ENCODE measurements around the gene ZSCAN5B.
"Not testable (repeated sequence)": the region's sequence is repeated elsewhere in the genome, so short reads cannot be mapped to it uniquely, and the experiment has no call there.

The ZSCAN5B gene, protein sequence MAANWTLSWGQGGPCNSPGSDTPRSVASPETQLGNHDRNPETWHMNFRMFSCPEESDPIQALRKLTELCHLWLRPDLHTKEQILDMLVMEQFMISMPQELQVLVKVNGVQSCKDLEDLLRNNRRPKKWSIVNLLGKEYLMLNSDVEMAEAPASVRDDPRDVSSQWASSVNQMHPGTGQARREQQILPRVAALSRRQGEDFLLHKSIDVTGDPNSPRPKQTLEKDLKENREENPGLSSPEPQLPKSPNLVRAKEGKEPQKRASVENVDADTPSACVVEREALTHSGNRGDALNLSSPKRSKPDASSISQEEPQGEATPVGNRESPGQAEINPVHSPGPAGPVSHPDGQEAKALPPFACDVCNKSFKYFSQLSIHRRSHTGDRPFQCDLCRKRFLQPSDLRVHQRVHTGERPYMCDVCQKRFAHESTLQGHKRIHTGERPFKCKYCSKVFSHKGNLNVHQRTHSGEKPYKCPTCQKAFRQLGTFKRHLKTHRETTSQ

DNA sequence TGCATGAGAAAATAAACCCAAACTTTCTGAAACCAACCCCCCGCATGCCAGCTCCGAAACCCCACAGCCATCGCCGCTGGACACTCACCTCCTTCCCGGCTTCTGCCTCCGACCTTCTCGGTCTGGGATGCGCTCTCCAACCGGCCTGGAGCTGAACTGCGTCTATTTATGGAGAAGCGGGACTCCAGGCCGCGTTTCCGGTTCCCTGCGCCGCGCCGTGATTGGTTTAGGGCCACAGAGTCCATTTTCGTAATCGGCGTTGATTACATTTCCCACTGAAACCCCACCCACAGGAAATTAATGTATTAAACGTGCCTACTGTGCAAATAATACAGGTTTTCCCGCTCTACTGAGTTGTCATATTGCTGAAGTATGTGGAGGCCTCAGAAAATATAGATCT is at the start of gene ZSCAN5B:
ZSCAN5B (minus strand) TSS at position 138 of the 400 bp plus-strand sequence. CDS start 4,731 bp downstream, outside the sequence.
- in situ Hi-C loops (cut with MboI; ENCODE audit: low sequenced_read_pairs): not testable (repeated sequence)

DNA sequence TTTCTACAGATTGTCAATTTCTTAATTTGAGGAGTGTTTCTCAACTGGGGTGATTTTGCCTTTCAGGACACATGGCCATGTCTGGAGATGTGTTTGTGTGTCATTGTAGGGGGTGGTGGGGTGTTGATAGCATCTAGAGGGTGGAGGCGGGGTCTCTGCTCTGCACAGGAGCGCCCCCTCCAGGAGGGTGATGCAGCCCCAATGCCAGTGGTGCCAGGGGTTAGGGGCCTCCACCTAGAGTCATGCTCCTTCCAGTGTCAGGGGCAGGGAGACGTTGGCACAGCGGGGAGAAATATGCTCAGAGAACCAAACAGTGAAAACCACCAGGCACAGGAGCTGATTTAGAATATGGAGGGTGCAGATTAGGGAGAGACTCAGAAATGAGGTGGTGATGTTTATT is 48.2 kb upstream of the ZSCAN5B start:
- in situ Hi-C loops (cut with MboI; ENCODE audit: low sequenced_read_pairs): not testable (repeated sequence)

DNA sequence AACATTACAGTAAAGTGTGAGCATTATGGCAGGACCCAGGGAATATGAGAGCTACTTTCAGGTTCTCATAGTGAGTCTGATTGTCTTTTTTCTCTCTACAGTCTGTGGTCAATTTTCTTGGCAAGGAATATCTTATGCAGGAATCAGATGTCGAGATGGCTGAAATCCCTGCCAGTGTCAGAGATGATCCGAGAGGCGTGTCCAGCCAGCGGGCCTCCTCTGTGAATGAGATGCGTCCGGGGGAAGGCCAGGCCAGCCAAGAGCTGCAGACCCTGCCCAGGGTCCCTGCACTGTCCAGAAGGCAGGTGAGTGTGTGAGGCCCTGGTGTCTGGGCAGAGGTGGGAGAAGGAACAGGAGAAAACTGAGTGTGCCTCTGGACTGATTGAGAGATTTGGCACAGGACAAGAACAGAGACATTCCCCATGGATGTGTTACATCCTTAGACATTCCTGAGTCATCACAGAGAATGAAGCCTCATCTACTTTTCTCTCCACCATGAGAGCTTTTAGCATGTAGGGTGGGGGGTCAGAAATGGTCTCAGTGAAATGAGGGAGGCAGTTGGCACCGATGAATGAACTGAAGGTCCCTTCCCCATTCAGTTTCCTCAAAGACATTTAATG is 47.6 kb upstream of the ZSCAN5B start:
- in situ Hi-C loops (cut with MboI; ENCODE audit: low sequenced_read_pairs): no loop called here

DNA sequence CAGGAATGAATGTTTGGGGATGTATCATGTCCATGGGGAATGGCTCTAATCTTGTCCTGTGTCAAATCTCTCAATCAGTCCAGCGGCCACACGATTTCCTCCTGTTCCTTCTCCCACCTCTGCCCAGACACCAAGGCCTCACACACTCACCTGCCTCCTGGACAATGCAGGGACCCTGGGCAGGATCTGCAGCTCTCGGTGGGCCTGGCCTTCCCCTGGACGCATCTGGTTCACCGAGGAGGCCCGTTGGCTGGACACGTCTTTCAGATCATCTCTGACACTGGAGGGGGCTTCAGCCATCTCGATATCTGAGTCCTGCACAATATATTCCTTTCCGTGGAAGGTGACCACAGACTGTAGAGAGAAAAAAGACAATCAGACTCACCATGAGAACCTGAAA is 25.9 kb upstream of the ZSCAN5B start:
- in situ Hi-C loops (cut with MboI; ENCODE audit: low sequenced_read_pairs): no loop called here

DNA sequence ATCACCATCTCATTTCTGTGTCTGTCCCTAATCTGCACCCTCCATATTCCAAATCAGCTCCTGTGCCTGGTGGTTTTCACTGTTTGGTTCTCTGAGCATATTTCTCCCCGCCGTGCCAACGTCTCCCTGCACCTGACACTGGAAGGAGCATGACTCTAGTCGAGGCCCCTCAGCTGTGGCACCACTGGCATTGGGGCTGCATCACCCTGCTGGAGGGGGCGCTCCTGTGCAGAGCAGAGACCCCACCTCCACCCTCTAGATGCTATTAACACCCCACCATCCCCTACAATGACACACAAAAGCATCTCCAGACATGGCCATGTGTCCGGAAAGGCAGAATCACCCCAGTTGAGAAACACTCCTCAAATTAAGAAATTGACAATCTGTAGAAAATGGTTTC is 25.3 kb upstream of the ZSCAN5B start:
- in situ Hi-C loops (cut with MboI; ENCODE audit: low sequenced_read_pairs): no loop called here

DNA sequence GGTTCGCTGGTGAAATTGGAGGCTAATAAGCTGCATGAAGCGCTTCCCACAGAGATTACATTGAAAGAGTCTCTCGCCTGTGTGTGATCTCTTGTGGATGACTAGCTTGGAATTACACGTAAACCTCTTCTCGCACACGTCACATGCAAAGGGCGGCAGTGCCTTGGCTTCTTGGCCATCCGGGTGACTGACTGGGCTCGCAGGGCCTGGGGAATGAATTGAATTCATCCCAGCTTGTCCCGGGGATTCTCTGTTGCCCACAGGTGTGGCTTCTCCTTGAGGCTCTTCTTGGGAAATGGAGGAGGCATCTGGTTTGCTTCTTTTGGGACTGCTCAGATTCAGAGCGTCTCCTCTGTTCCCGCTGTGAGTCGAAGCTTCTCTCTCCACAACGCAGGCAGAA is 24.3 kb upstream of the ZSCAN5B start:
- in situ Hi-C loops (cut with MboI; ENCODE audit: low sequenced_read_pairs): no loop called here

DNA sequence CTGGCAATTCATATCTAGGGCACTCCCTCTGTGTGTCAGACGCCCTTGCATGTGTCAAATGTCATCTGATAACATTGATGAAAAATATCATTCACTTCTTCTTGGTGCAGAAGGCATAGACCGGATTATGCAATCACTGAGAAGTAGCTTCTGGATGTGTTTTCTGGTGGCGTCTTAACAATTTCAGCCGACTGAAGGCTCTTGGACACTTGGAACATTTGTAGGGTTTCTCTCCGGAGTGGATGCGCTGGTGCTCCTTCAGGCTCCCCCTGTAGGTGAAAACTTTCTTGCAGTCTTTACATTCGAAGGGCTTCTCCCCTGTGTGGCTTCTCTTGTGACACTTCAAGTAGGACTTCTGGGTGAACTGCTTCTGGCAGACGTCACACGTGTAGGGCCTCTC is 23.9 kb upstream of the ZSCAN5B start:
- in situ Hi-C loops (cut with MboI; ENCODE audit: low sequenced_read_pairs): not testable (repeated sequence)

DNA sequence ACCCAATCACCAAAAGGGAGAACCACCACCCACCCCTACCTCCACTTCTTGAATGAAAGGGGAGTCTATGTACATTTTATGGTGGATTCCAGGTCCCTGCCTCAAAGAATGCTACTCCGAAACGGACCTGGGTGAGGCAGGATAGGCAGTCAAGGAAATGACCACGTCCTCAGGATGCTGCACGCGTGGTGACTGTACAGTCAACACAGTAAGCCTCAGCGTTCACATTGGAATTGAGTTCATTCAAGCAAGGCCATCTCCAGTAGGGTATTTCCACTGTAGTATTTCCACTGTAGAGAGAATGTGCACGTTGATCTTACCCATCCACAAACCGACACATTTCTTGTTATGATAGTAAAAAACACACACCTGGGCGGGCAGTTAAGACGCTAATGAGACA is 21.4 kb upstream of the ZSCAN5B start:
- in situ Hi-C loops (cut with MboI; ENCODE audit: low sequenced_read_pairs): no loop called here

DNA sequence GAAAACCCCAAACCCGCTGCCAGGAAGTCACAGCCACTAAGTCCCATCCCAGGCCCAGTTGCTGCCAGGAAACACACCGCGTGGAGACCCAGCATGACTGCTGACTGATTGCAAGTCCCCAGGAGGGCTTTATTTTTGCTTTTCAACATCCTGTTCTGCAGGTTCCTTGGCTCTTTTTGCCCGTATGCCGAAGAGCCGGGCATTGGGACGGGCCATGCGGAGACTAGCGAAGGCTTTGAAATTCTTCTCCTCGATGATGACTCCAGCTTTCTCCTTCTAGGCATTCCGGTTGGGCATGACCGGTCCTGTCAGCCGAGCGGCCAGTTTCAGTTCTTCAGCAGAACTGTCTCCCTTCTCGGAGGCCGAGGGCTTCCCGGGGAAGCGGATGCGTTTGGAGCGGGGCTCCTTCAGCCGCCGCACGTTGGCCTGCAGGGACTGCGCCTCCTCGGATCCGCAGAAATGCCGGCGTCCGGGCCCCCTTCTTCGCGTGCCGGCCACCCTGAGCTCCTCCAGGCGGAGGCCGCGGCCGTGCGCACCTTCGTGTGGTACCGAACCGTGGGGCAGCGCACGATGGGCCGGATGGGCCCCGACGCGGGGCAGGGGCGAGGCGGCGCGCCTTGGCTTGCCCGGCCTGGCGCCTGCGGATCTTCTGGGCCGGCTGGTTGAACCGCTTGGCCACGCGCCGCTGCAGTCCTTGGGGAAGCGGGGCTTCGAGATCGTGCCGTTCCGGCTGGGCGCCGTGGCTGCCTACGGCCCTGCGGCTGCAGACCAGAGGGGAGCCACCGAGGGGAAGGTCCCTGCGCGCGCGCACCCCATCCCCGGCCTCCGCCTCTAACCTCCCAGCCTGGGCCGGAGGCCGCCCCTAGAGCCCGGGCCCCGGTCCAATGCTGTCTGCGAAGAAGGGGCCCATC is 19.7 kb upstream of the ZSCAN5B start:
- in situ Hi-C loops (cut with MboI; ENCODE audit: low sequenced_read_pairs): no loop called here

DNA sequence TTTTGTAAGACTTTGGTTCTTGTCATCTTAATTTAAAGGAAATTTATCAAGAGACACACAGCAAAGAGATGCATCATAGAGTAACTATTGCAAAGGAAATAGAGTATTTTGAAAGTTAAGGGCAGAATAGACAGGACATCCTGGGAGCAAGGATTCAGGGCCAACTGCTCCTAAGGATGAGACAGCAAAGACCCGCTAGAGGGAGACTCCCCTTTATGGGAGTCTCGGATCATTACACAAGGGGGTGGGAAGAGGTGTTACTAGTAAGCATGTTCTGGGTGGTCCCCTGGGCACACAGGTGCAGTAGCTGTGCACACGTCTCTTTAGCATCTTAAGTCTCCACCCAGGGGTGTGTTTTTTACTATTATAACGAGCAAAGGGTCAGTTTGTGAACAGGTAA is 14.1 kb upstream of the ZSCAN5B start:
- in situ Hi-C loops (cut with MboI; ENCODE audit: low sequenced_read_pairs): no loop called here

DNA sequence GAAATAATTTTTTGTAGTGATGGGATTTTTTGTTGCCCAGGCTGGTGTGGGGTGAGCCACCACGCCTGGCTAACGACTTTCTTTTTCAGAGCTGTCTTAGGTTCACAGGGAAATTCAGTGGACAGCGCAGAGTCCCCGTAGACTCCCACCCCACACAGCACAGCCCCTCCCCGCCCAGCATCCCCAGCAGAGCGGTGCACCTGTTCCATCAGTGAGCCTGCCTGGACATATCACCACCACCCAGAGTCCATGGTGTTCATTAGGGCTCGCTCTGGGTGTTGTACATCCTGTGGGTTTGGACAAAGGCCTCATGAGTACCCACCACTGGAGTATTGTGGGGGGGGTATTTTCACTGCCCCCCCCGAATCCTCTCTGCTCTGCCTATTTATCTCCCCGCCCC is 12.5 kb upstream of the ZSCAN5B start:
- in situ Hi-C loops (cut with MboI; ENCODE audit: low sequenced_read_pairs): not testable (repeated sequence)

DNA sequence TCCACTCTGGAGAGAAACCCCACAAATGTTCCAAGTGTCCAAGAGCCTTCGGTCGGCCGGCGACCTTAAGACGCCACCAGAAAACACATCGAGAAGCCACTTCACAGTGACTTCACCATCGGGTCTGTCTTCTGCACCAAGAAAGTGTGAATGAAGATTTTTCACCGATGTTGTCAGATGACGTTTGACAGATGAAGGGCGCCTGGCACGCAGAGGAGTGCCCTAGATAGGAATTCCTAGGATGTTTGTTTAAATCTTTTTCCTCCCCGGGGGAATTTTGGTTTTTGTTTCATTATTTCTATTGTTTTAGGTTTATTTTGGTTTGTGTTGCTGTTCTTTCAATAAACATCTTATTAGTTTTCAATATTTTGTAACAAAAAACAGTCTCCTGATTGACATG is 11.5 kb upstream of the ZSCAN5B start:
- in situ Hi-C loops (cut with MboI; ENCODE audit: low sequenced_read_pairs): no loop called here

DNA sequence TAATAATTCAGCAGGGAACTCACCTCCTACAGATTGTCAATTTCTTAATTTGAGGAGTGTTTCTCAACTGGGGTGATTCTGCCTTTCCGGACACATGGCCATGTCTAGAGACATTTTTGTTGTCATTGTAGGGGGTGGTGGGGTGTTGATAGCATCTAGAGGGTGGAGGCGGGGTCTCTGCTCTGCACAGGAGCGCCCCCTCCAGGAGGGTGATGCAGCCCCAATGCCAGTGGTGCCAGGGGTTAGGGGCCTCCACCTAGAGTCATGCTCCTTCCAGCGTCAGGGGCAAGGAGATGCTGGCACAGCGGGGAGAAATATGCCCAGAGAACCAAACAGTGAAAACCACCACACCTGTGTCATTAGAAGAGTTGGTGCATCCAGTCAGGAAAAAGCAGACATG is 10.0 kb upstream of the ZSCAN5B start:
- in situ Hi-C loops (cut with MboI; ENCODE audit: low sequenced_read_pairs): not testable (repeated sequence)

DNA sequence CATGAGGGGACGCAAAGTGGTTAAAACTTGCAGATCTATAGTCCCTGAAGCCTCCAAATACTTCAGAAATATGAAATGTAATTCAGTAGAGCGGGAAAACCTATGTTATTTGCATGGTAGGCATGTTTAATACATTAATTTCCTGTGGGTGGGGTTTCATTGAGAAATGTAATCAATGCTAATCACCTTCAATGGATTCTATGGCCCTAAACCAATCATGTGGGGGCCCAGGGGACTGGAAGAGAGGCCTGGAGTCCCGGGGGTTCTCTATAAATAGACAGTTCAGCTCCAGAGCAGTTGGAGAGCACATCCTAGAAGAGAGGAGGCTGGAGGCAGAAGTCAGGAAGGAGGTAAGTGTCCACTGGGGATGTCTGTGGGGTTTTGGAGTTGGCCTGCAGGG is 4.4 kb upstream of the ZSCAN5B start, which contains the start of gene ZSCAN5C:
ZSCAN5C (plus strand) TSS at position 301 of the 400 bp plus-strand sequence. CDS start 3,641 bp downstream, outside the sequence.
- in situ Hi-C loops (cut with MboI; ENCODE audit: low sequenced_read_pairs): no loop called here

DNA sequence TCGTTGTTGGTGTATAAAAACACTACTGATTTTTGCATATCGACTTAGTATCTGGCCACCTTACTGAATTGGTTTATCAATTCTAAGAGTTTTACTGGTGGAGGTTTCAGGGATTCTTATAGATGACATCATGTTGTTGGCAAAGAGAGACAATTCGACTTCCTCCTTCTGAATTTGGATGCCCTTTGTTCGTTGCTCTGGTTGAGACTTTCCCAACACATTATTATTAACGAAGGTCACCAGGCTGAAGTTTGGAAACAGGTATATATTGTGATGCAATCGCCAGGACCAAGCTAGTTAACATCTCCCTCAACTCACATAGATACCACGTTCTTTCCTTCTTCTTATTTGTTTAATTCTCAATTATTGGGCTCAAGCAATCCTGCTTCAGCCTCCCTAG is 2.1 kb upstream of the ZSCAN5B start:
- in situ Hi-C loops (cut with MboI; ENCODE audit: low sequenced_read_pairs): no loop called here

DNA sequence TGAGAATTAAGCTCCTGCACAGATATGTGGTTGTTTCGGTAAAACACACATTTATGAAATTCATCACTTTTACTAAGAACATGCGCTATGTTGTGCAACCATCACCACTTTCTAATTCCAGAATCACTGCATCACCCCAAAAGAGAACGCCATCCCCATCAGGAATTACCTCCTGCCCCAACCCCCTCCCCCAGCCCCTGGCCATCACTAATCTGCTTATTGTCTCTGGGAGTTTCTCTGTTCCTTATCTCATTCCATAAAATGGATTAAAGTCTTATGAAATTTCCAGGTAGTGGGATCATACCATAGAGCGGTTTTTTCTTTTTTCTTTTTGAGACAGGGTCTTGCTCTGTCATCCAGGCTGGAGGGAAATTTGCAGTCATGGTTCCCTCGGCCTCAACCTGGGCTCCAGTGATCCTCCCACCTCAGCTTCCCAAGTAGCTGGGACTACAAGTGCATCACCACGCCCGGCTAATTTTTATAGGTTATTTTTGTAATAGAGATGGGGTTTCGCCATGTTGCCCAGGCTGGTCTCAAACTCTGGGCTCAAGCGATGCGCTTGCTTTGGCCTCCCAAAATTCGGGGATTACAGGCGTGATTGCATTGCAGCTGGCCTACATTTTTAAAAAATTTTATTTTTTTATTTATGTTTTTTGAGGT is 3.5 kb downstream of the ZSCAN5B start:
- in situ Hi-C loops (cut with MboI; ENCODE audit: low sequenced_read_pairs): no loop called here

DNA sequence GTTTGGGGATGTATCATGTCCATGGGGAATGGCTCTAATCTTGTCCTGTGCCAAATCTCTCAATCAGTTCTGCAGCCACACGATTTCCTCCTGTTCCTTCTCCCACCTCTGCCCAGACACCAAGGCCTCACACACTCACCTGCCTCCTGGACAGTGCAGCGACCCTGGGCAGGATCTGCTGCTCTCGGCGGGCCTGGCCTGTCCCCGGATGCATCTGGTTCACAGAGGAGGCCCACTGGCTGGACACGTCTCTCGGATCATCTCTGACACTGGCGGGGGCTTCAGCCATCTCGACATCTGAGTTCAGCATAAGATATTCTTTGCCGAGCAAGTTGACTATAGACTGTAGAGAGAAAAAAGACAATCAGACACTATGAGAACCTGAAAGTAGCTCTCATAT is 5.9 kb downstream of the ZSCAN5B start:
- in situ Hi-C loops (cut with MboI; ENCODE audit: low sequenced_read_pairs): no loop called here

DNA sequence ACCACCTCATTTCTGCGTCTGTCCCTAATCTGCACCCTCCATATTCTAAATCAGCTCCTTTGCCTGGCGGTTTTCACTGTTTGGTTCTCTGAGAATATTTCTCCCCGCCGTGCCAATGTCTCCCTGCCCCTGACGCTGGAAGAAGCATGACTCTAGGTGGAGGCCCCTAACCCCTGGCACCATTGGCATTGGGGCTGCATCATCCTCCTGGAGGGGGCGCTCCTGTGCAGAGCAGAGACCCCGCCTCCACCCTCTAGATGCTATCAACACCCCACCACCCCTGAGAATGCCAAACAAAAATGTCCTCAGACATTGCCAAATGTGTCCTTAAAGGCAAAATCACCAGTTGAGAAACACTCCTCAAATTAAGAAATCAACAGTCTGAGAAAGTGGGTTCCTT is 6.5 kb downstream of the ZSCAN5B start:
- in situ Hi-C loops (cut with MboI; ENCODE audit: low sequenced_read_pairs): no loop called here

DNA sequence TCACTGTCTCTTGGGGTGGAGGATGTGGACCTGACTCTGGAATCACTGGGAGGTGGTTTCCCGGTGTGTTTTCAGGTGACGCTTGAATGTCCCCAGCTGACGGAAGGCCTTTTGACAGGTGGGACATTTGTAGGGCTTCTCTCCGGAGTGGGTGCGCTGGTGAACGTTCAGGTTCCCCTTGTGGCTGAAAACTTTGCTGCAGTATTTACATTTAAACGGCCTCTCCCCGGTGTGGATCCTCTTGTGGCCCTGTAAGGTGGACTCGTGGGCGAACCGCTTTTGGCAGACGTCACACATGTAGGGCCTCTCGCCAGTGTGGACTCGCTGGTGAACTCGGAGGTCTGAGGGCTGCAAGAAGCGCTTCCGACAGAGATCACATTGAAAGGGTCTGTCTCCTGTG is 7.8 kb downstream of the ZSCAN5B start:
- in situ Hi-C loops (cut with MboI; ENCODE audit: low sequenced_read_pairs): no loop called here

DNA sequence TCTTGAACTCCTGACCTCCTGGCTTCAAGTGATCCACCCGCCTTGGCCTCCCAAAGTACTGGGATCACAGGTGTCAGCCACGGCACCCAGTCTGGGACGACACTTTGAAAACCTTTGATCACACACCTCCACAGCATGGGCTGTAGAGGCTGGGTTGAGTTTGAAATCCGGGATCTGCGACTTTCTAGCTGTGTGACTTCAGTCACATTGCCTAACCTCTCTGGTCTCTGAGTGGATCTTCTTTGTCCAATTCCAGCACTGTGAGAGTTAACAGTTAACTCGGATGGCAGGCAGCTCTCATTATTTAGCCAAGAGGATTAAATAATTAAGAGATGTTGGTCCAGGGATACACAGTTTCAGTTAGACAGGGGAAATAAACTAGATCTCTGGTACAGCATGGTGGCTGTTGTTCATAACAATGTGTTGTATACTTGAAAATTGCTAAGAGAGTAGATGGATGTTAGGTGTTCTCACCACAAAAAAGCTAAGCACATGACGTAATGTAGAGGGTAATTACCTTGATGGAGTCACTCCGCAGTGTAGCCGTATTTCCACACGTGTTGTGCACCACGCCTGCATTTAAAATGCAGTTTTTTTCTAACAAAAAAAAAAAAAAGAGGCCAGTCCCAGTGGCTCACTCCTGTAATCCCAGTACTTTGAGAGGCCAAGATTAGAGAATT is 19.9 kb downstream of the ZSCAN5B start:
- in situ Hi-C loops (cut with MboI; ENCODE audit: low sequenced_read_pairs): loop anchor here (10.0 kb wide), 1 partner anchor 103 kb away; no protein-coding TSS in a partner anchor

Data from HL-60/S4 treated with phorbol 12-myristate 13-acetate at 8.2 ng/mL for 4 days and 3 days (cell line).